Left lung (tissue), 10 donors: ENCODE measurements around the gene TPST1. TPM values are rescaled to one million over a fixed set of nuclear protein-coding genes. Genes with fewer than 3 reads are reported as not detected.
"Not testable (repeated sequence)": the region's sequence is repeated elsewhere in the genome, so short reads cannot be mapped to it uniquely, and the experiment has no call there.

Experiments
- ATAC-seq: fragments of 200-7000 bp; cut with Tn5 transposase; one replicate; pipeline ENCODE4 v1.9.1; 2020; ENCODE audit warnings: moderate library complexity
- DNase-seq, 4 donors: peaks; one replicate each; pipeline ENCODE4 v3.0.0-alpha.2; 2013 to 2020
- H3K27ac ChIP-seq, 2 donors: fragments of 200-600 bp; sonication (generic) in 1 of 2; one replicate each; pipeline versions ENCODE4 v1.5.0 to v1.8.0; 2020 to 2021
- H3K27me3 ChIP-seq, 2 donors: fragments of 200-600 bp; sonication (generic) in 1 of 2; one replicate each; pipeline versions ENCODE4 v1.5.0 to v1.8.0; 2020 to 2021
- H3K36me3 ChIP-seq, 2 donors: fragments of 200-600 bp; sonication (generic) in 1 of 2; one replicate each; pipeline versions ENCODE4 v1.5.0 to v1.8.0; 2020 to 2021
- H3K4me1 ChIP-seq, 2 donors: fragments of 200-600 bp; one replicate each; pipeline ENCODE4 v1.8.0; 2021
- H3K4me3 ChIP-seq, 2 donors: fragments of 200-600 bp; sonication (generic) in 1 of 2; one replicate each; pipeline versions ENCODE4 v1.5.0 to v1.8.0; 2020 to 2021; ENCODE audit warnings: mild to moderate bottlenecking in 1 of 2
- H3K9me3 ChIP-seq, 2 donors: fragments of 200-600 bp; sonication (generic) in 1 of 2; one replicate each; pipeline versions ENCODE4 v1.5.0 to v1.8.0; 2020 to 2021
- intact Hi-C, 2 donors: fragments of 100-400 bp; cut with DNase I; formaldehyde crosslinking; loops; one replicate each; pipeline versions ENCODE4 v1.11.2 to v1.14.2; 2022
- polyA plus RNA-seq, 6 donors: library from polyadenylated mRNA; unstranded; fragments of 120-200 nt; gene quantifications; one replicate each; pipeline ENCODE4 v1.2.1, GENCODE V29; 2013; ENCODE audit not compliant: insufficient read length in 6 of 6
- total RNA-seq, 2 donors: library from RNA; stranded (reverse); fragmentation: NEBNext Ultra II Directional; extraction: Animal tissue kit (Norgen Biotek cat#: 25700); gene quantifications; one replicate each; pipeline ENCODE4 v1.2.1, GENCODE V29; 2021
- TF ChIP-seq, protein P1 (sequence below), 2 donors: fragments of 200-600 bp; sonication (generic) in 1 of 2; IDR thresholded peaks; one replicate each; pipeline versions ENCODE4 v1.5.0 to v1.8.0; 2021; ENCODE audit warnings: antibody characterized with exemption in 2 of 2
- donor health status: DM: no; HTN: yes; CAD: no.
- donor health status: DM: no; HTN: no; CAD: no.

The TPST1 gene
- total and polyA plus RNA-seq, 8 donors = 30.5 to 64.1 (median 50.4) TPM

DNA sequence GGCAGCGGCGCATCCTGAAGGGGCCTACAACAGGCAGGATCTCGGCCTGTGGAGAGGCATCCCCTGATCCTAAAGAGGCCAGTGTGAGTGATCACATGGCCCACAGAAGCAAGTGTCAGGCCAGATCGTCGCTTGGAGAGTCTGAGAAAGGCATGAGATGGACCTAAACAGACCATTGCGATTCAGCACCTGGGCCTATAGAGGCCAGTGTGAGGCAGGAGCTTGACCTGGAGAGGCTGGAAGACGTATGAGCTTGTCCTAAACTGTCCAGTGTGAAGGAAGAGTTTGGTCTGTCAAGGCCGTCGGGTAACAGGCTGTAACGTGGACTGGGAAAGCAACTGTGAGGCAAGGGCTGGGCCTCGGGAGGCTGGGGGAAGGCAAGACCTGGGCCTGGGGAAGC lies 172.6 kb downstream of the TPST1 start:
- no peaks in the 10 kb centered on the region for H3K27me3 ChIP-seq
- DNase-seq = no peak
- intact Hi-C loops = no loop called here
- no peaks in the 10 kb centered on the region for H3K4me1 ChIP-seq
- no peak for ATAC-seq
- H3K36me3 ChIP-seq = peaks cover 0 to 18% of the 10 kb centered on the region in 2 donors
- no peak overlapping the region for H3K27ac ChIP-seq
- H3K9me3 ChIP-seq = peaks cover 0 to 9% of the 10 kb centered on the region in 2 donors
- TF ChIP-seq, protein P1, sequence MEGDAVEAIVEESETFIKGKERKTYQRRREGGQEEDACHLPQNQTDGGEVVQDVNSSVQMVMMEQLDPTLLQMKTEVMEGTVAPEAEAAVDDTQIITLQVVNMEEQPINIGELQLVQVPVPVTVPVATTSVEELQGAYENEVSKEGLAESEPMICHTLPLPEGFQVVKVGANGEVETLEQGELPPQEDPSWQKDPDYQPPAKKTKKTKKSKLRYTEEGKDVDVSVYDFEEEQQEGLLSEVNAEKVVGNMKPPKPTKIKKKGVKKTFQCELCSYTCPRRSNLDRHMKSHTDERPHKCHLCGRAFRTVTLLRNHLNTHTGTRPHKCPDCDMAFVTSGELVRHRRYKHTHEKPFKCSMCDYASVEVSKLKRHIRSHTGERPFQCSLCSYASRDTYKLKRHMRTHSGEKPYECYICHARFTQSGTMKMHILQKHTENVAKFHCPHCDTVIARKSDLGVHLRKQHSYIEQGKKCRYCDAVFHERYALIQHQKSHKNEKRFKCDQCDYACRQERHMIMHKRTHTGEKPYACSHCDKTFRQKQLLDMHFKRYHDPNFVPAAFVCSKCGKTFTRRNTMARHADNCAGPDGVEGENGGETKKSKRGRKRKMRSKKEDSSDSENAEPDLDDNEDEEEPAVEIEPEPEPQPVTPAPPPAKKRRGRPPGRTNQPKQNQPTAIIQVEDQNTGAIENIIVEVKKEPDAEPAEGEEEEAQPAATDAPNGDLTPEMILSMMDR (IDR thresholded peaks at IDR 0.05) = no peak
- no peak overlapping the region for H3K4me3 ChIP-seq

DNA sequence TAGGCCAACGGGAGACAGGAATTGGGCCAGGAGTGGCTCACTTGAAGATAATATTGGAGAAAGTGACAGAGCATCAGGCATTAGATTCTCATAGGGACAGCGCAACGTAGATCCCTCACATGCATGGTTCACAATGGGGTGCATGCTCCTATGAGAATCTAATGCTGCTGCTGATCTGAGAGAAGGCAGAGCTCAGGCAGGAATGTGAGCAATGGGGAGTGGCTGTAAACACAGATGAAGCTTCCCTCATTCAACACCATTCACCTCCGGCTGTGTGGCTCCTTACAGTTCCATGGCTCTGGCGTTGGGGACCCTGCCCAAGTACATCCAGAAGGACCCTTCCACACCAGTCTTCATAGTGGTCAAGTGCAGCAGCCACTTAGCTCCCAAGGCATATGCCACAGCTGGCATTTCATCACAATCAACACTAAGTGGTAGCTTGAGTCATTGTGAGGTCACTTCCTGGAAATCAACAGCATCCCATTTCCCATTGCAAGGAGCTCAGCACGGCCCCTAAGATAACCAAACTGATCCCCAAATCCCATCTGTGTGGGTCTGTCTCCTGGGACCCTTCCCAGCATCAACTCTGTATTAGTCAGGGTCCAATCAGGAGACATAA lies 174.5 kb downstream of the TPST1 start:
- H3K36me3 ChIP-seq = peaks cover 0 to 18% of the 10 kb centered on the region in 2 donors
- peaks cover 0 to 9% of the 10 kb centered on the region in 2 donors for H3K9me3 ChIP-seq
- DNase-seq (no peak), ATAC-seq (no peak)
- TF ChIP-seq, protein P1 (IDR thresholded peaks at IDR 0.05) = no peak
- H3K4me1 ChIP-seq = no peaks in the 10 kb centered on the region
- H3K27ac ChIP-seq = no peak overlapping the region
- H3K4me3 ChIP-seq = no peak overlapping the region
- no peaks in the 10 kb centered on the region for H3K27me3 ChIP-seq
- intact Hi-C loops = no loop called here

DNA sequence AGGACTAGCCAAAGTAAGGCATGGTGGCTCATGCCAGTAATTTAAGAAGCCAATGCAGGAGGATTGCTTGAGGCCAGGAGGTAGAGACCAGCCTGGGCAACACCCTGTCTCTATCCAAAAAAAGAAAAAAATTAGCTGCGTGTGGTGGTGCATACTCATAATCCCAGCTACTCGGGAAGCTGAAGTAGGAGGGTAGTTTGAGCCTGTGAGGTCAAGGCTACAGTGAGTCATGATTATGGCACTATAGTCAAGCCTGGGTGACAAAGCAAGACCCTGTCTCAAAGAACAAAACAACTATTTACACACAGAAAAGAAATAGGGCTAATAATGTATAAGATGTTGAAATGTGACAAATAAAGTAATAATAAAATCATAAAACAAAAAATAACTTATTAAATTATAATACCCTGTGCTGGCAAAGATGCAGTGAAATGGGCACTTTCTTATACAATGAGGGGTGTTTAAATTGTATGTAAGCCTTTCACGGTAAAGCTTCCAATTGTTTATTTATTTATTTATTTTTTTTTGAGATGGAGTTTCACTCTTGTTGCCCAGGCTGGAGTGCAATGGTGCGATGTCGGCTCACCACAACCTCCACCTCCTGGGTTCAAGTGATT lies 175.2 kb downstream of the TPST1 start:
- TF ChIP-seq, protein P1 (IDR thresholded peaks at IDR 0.05) = no peak
- intact Hi-C loops = no loop called here
- no peak for ATAC-seq

DNA sequence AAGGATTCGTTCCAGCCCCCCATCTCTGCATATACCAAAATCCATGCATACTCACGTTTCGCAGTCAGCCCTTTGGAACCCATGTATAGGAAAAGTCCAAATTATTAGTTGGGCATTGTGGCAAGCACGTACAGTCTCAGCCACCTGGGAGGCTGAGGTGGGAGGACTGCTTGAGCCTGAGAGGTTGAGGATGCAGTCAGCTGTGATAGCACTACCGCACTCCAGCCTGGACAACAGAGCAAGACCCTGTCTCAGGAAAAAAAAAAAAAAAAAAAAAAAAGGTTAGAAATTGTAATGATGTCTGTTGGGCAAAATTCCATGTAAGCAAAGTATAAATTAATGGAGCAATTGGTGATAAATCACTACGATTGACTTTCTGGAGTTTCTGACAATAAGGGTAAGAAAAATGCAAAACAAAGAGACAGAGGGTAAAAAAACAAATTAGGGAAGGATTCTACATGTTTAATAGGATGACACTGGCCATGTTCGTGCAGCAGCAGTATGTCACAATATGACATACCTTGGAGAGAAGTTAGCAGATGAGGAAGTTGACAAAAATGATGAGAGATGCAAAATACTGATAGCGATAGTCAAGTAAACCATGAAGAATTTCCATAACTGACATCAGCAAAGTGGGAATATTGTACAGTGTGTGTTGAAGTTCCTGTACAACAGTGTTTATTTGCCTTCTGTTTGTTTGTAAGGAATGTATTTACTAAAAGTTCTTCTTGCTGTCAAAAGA lies 177.2 kb downstream of the TPST1 start:
- intact Hi-C loops, DNase-seq, ATAC-seq, H3K9me3 ChIP-seq, H3K4me3 ChIP-seq, H3K27me3 ChIP-seq, H3K4me1 ChIP-seq, H3K27ac ChIP-seq: not testable (repeated sequence)
- peaks cover 0 to 17% of the 10 kb centered on the region in 2 donors for H3K36me3 ChIP-seq

More for the DNA sequence above, 175.2 kb downstream of the TPST1 start:
- H3K4me1 ChIP-seq = no peaks in the 10 kb centered on the region
- no peak overlapping the region for H3K27ac ChIP-seq
- H3K9me3 ChIP-seq = peaks cover 0 to 9% of the 10 kb centered on the region in 2 donors
- DNase-seq = no peak
- H3K36me3 ChIP-seq = peaks cover 0 to 18% of the 10 kb centered on the region in 2 donors
- no peak overlapping the region for H3K4me3 ChIP-seq
- no peaks in the 10 kb centered on the region for H3K27me3 ChIP-seq

DNA sequence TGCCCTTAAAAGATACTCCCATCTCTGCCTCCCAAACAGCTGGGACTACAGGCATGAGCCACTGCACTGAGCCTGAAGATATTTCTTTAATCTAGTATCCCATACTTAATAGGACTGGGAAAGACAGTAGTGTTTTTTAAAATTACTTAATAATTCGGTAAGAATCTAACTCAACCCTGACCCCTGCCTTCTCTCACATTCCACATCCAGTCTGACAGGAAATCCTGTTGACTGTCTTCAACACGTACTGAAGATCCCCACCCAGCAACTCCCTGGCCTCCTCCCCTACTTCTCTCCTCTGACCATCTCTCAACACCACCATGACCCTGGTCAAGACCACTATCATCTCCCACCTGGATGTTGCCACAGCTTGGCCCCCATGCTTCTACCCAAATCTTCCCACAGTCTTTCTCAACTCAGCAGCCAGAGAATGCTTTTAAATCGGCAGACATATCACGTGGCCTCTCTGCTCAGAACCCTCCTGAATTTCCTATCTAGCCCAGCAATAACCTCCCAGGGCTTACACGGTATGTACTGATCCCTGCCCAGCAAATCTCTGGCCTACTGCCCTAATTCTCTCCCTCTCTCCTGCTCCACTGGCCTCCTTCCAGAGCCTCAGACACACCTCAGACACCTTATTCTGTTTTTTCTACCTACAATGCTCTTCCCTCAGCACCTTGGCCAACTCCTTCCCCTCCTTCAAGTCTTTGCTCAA lies 180.2 kb downstream of the TPST1 start:
- DNase-seq, H3K36me3 ChIP-seq, H3K9me3 ChIP-seq, intact Hi-C loops, ATAC-seq, H3K4me1 ChIP-seq, H3K27ac ChIP-seq, H3K4me3 ChIP-seq, H3K27me3 ChIP-seq: not testable (repeated sequence)

DNA sequence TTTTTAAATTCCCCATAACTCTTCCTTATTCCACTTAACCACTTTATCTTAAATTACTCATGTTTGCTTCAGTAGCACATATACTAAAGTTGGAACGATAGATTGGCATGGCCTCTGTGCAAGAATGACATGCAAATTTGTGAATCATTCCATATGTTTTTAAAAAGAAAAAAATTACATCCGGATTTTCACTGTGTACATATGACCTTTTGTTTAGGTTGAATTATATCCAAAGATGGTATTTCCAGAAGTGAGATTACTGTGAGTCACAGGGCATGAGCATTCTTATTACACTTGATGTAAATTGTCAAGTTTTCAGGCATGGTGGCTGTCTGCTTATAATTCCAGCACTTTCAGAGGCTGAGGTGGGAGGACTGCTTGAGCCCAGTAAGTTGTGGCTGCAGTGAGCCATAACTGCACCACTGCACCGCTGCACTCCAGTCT lies 190.0 kb downstream of the TPST1 start:
- intact Hi-C loops, H3K27ac ChIP-seq, H3K27me3 ChIP-seq, H3K4me3 ChIP-seq, H3K9me3 ChIP-seq, H3K4me1 ChIP-seq, DNase-seq, ATAC-seq, H3K36me3 ChIP-seq: not testable (repeated sequence)

DNA sequence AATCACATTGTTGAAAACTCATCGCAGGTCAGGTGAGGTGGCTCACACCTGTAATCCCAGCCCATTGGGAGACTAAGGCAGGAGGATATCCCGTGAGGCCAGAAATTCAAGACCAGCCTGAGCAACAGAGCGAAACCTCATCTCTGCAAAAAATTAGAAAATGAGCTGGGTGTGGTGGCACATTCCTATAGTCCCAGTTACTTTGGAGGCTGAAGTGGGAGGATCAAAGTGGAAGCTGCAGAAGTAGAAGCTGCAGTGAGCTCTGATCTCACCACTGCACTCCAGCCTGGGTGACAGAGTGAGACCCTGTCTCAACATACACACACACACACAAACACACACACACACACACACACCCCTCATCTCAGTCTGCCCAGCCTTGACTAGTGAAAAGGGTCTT lies 190.9 kb downstream of the TPST1 start:
- H3K36me3 ChIP-seq, H3K4me3 ChIP-seq, H3K4me1 ChIP-seq, H3K9me3 ChIP-seq, ATAC-seq, H3K27ac ChIP-seq, H3K27me3 ChIP-seq, intact Hi-C loops, DNase-seq: not testable (repeated sequence)

DNA sequence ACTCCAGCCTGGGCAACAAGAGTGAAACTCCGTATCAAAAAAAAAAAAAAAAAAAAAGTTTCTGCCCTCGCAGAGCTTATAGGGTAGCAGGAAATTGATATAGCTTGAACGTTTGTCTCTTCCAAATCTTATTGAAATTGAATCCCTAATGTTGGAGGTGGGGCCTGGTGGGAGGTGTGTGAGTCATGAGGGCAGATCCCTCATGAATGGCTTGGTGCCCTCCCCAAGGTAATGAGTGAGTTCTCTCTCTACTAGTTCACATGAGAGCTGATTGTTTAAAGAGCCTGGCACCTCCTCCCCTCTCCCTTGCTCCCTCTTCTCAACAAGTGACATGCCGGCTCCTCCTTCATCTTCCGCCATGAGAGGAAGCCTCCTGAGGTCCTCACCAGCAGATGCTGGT lies 193.7 kb downstream of the TPST1 start:
- ATAC-seq, H3K27me3 ChIP-seq, H3K27ac ChIP-seq, H3K9me3 ChIP-seq, H3K36me3 ChIP-seq, intact Hi-C loops, DNase-seq, H3K4me3 ChIP-seq, H3K4me1 ChIP-seq: not testable (repeated sequence)
